Uterus (tissue), 2 donors: ENCODE measurements around the gene SART1.

Source experiments
- POLR2A ChIP-seq, 2 donors: fragments of 450-650 bp; IDR thresholded peaks; one replicate each; pipeline ENCODE4 v1.6.1; 2016; ENCODE audit warnings: antibody characterized with exemption in 2 of 2, mild to moderate bottlenecking in 1 of 2, moderate library complexity in 1 of 2
- TF ChIP-seq, protein P1 (sequence below), 4 experiments: fragments of 200-600 bp in 2 of 4; fragments of 450-650 bp in 2 of 4; sonication (generic) in 2 of 4; IDR thresholded peaks; one replicate each; pipeline ENCODE4 v1.5.1; 2016 to 2019; ENCODE audit warnings: antibody characterized with exemption in 4 of 4, mild to moderate bottlenecking in 2 of 4, moderate library complexity in 1 of 4

DNA sequence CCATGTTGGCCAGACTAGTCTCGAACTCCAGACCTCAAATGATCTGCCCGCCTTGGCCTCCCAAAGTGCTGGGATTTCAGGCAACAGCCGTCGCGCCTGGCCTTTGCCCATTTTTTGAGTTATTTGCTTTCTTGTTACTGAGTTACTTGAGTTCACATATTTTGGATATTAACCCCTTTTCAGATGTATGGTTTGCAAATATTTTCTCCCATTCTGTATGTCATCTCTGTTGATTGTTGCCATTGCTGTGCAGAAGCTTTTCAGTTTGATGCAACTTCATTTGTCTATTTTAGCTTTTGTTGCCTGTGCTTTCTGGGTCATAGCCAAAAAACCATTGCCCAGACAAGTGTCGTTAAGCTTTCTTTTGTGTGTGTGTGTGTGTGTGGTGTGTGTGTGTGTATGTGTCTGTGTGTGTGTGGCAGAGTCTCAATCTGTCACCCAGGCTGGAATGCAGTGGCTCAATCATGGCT lies 9.4 kb upstream of the SART1 start:
- TF ChIP-seq, protein P1, sequence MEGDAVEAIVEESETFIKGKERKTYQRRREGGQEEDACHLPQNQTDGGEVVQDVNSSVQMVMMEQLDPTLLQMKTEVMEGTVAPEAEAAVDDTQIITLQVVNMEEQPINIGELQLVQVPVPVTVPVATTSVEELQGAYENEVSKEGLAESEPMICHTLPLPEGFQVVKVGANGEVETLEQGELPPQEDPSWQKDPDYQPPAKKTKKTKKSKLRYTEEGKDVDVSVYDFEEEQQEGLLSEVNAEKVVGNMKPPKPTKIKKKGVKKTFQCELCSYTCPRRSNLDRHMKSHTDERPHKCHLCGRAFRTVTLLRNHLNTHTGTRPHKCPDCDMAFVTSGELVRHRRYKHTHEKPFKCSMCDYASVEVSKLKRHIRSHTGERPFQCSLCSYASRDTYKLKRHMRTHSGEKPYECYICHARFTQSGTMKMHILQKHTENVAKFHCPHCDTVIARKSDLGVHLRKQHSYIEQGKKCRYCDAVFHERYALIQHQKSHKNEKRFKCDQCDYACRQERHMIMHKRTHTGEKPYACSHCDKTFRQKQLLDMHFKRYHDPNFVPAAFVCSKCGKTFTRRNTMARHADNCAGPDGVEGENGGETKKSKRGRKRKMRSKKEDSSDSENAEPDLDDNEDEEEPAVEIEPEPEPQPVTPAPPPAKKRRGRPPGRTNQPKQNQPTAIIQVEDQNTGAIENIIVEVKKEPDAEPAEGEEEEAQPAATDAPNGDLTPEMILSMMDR (IDR thresholded peaks at IDR 0.05) = no peak
- TF ChIP-seq POLR2A (IDR thresholded peaks at IDR 0.05) = no peak
